Daoy (cell line): ENCODE data around the gene CLCN6. TPM values are rescaled to one million over a fixed set of nuclear protein-coding genes. Genes with fewer than 3 reads are reported as not detected.

Source experiments
- DNase-seq: peaks from one replicate; pipeline ENCODE4 v3.0.0-alpha.2; 2015; ENCODE audit warnings: low read depth
- total RNA-seq: library from RNA; depleted of rRNA; stranded (reverse); fragments of >200 nt; shearing (Covaris generic); gene quantifications from 2 replicates; pipeline ENCODE4 v1.2.3, GENCODE V29; 2014

Gene CLCN6
- total RNA-seq, 1 experiment from 2014 or later: 12.4 TPM

DNA sequence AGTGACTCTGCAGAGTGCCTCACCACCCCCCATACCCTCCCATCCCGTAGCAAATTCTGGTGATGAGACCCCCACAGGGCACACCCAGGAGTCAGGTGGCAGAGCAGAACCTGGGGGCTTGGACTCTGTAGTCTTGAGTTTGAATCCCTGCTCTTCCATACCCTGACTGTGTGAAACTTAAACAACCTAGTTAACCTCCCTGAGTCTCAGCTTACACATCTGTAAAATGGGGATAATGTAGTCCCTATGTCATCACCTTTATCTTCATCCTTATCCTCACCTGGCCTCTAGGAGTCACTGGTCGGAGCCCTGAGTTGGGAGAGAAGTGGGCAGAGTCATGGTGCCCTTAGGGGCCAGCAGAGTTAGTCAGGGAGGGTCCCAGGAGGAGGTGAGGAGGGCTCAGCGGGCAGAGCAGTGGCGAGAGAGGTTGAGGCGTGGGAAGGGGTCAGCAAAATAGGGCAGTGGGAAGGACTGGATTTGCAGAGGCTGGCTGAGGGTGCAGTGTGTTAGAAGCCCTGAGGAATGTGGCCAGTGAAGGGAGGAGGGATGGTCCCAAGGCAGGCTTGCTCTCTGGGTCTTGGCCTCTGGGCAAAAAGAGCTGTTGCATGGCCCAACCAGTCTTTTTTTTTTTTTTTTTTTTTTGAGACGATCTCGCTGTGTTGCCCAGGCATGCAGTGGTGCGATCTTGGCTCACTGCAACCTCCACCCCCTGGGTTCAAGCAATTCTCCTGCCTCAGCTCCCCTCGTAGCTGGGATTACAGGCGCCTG lies 25.4 kb upstream of the CLCN6 start:
- DNase-seq: no peak

- peak; percentile 46 for DNase-seq
Measured at GRCh38 chr1:11781297-11781696, 24.7 kb upstream of the CLCN6 start.

DNA sequence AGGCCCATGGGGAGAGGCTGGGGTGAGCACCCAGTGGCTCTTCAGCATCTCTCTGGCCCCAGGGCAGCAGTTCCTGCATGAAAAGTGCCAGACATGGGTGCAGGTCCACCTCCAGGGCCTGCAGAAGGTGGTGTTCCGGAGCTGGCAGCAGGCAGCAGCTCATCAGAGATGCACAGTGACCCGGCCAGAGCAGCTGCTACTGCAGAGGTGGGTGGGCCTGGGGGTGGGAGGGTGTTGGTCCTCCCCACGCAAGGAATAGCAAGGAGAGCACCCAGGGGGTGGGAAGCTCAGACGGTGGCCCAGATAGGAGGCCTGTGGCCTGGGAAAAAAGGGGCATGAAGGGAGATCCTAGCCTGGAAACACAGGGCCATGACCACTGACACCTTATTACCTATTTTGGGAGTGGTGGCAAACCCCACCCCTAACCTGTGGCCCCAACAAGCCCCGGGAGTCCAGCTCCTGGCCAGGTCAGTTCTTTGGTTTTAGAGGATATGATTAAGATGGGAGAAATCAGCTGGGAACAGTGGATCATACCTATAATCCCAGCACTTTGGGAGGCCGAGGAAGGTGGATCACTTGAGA lies 23.8 kb upstream of the CLCN6 start:
- DNase-seq: no peak

DNA sequence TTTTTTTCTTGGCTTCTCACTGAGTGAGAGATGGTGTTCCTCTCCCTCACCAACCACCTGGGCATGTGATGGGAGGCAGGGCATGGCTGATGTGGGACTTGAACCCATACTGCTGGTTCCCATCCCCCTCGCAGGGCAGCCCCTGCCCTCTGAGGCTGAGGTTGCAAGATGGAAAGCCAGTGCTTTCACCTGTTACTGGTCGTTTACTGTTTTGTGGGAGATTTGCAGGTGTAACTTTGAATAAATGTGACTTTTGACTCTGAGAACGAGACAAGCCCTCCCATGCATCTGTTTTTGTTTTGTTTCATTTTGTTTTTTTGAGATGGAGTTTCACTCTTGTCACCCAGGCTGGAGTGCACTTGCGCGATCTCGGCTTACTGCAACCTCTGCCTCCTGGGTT lies 22.4 kb upstream of the CLCN6 start:
- no peak for DNase-seq

GRCh38 chr1:11784256-11784992 lies 21.6 kb upstream of the CLCN6 start:
- no peak for DNase-seq

GRCh38 chr1:11784993-11785769 lies 20.8 kb upstream of the CLCN6 start:
- DNase-seq: peak; percentile 61

DNA sequence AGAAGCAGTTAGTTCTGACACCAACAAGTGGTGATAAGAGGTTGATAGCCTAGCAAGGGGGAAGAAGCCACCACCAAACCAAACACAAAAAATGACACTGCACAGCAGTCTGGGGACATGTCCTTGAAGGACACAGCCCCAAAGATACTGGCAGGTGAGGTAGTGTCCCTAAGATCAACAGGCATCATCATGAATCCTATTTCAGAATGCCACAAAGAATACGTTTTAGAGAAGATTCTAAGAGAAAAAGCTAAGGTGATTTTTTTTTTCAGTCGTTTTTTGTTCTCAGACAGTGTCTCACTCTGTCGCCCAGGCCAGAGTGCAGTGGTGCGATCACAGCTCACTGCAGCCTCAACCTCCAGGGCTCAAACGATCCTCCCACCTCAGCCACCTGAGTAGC lies 19.8 kb upstream of the CLCN6 start:
- DNase-seq: no peak

DNA sequence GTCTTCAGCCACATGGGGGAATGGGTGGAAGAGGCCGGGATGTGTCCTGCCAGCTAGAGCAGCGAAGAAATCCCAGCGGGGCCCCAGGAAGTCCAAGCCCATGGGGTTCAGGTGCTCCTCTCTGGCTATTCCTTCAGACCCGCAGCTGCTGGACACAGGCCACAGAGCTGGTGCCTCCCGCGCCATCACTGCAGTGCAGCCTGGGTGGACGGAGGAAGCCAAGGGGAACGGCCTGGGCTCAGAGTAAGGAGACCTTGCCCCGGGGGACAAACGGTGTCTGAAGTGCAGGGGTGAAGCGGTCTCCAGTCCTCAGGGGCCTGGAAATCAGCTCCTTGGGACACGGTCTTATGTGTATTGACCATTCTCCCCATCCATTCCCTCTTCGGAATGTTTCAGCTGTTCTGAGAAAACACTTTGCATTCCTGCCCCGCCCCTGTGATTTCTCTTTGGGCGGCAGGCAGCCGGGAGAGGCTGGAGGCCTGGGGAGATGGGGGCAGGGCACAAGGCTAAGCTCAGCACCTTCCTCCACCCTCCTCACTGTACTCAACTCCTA lies 18.7 kb upstream of the CLCN6 start:
- no peak for DNase-seq

GRCh38 chr1:11787804-11788436 lies 18.1 kb upstream of the CLCN6 start:
- DNase-seq: no peak

DNA sequence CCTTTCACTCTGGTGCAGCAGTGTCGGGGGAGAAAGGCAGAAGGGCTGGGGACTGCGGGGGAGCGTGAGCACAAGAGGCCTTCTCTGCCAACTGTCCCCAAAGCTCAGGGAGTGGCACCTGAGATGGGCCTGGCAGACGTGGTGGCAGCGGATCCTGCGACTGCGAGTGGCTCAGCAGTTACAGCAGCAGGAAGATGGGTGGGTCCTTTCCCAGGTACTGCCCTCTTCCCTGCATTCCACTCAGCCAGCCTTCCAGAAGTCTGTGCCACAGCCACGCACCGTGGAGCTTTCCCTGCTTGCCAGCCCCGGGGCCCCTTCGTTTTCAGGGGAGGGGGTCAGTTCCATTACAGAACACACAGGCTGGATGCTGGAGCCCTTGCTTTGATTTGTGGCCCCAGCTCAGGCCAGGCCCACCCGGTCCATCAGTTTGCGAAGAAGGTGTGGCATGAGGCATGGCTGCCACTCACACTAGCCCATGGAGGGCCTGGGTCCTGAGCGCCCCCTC lies 17.4 kb upstream of the CLCN6 start:
- DNase-seq: no peak

DNA sequence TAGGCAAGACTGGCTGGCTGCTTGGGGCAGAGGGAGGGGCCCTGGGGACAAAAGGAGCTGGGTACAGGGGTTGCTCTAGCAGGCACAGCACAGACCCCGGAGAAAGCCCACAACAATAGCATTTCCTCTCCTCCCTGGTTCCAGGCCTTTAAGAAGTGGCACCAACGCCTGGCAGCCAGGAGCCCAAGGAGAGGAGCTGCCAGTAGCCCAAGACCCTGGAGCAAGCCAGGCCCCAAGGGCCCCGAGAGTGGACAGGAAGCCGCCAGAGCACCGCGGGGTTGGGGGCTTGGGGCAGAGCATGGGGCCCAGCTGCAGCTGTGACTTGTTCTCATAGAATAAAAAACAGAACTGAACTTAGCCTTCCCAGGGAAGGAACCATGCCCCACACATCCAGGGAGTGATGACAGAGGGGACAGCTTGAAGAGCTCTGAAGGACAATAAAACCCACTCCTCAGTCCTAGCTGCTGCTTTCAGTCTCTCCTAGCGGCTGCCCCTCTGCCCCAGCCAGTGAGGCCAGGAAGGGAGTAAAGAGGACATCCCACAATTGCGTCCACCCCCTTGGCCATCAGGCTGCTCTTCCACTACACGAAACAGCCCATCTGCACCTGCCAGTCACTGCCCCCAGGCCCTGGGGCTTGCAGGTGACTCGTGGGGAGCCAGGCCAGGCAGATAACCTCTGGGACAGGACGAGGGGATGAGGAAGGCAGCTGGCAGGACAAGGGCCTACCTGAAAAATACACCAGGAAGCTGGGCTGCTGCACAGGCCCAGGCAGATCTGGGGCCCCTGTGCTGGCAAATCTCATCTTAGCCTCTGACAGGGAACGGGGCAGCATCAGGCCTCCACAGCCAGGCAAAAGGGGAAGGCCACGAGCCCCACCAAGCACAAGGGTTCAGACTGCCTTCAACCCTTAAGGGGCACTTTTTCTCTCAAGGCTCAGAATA lies 16.6 kb upstream of the CLCN6 start:
- no peak for DNase-seq

- DNase-seq: no peak
Measured at GRCh38 chr1:11790101-11790879, 15.7 kb upstream of the CLCN6 start.

DNA sequence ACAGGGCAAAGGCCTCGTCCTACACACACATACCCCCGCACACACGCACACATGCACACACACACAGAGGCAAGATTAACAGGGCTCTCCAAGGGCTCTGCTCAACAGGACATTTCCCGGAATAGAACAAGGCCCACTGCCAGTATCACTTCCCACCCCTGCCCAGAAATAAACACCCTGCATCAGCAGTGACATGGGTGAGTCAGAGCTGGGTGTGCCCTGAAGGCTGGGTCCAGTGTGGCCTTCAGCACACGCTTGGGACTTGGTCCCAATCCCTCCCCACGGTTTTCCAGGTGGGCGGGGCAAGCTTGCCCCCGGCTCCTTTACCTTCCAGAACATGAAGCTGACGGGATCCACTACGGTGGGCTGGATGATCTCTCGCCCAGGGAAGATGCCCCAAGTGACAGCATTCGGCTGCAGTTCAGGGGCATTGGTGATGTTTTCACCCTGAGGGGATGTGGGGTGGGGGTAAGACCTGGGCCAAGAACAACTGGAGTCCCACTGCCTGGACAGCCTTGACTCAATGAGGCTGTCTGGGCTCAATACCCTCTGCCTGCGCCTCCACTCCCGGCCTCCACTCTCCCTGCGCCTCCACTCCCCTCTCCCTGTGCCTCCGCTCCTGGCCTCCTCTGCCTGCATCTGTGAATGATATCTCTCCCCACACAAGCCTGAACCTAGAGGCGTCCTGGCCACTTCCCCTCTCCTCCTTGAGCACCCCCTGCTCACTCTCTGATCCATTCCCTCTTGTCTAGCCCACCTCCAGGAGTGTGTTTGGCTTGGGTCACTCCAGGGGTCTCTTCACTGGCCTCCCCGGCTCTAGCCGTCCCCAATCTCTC lies 14.9 kb upstream of the CLCN6 start:
- DNase-seq: peak; percentile 87

DNA sequence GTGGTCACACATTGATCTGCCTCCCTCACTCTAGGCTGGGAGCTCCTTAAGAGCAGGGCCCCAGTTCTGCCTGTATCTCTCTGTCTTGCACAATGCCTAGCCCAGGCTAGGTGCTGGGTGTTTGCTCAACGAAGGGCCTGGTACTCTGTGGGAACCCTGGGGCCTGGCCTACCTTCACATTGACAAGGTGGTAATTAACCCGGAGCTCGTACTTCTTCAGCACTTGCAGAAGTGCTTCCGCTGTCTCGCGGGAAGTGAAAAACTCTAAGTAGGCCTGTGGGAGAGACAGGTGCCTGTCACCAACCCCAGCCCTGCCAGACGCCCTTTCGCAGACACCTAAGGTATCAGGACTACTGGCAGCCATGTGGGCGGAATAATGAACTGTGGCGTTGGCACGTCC lies 13.9 kb upstream of the CLCN6 start:
- DNase-seq: no peak

DNA sequence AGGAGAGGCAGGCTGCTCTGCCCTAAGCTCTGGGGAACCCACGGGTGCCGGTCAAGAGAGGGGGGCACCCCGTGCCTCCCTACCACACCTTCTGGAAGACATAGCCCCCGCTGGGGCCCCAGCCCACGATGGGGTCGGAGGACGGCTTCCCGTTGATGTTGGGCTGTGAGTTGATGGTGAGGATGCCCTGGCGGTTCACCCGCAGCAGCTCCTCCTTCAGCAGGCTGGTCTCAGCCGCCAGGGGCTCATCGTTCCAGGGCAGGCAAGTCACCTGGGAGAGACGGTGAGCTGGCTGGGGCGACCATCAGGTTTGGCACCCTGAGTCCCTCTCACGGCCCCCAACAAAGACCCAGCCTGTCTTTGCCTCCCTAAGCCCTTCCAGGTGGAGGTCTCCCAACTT lies 12.2 kb upstream of the CLCN6 start:
- DNase-seq: no peak

- no peak for DNase-seq
Measured at GRCh38 chr1:11794446-11795237, 11.3 kb upstream of the CLCN6 start.

- no peak for DNase-seq
Measured at GRCh38 chr1:11795238-11795890, 10.6 kb upstream of the CLCN6 start.
